GM18951 (cell line): Measurements from ENCODE around the gene TMEM245.

Experiments used
- POLR2A ChIP-seq: IDR thresholded peaks from 4 replicates; pipeline ENCODE4 v1.6.1; 2011; ENCODE audit warnings: mild to moderate bottlenecking; ENCODE audit not compliant: insufficient read length, insufficient read depth; ENCODE audit errors: extremely low read depth
- in situ Hi-C: fragments of 300-500 bp; cut with MboI; formaldehyde crosslinking; loops from one replicate; pipeline ENCODE4 v1.12.0; 2022; ENCODE audit warnings: low sequenced_read_pairs, mixed read lengths, inconsistent platforms; ENCODE audit not compliant: unreplicated experiment

TMEM245 gene

GRCh38 chr9:109107402-109108240 is 12.1 kb downstream of the TMEM245 start:
- in situ Hi-C loops, result no loop called here
- TF ChIP-seq POLR2A, result no peak

- TF ChIP-seq POLR2A, result no peak
- in situ Hi-C loops, result no loop called here
Measured at GRCh38 chr9:109101810-109102209, 17.9 kb downstream of the TMEM245 start.

GRCh38 chr9:109101202-109101595 is 18.5 kb downstream of the TMEM245 start:
- in situ Hi-C loops, result no loop called here
- no peak for TF ChIP-seq POLR2A

- in situ Hi-C loops, result no loop called here
- TF ChIP-seq POLR2A, result no peak
Measured at GRCh38 chr9:109100543-109101201, 19.1 kb downstream of the TMEM245 start.

- in situ Hi-C loops, result no loop called here
- TF ChIP-seq POLR2A, result no peak
Measured at GRCh38 chr9:109098960-109099308, 20.8 kb downstream of the TMEM245 start.

- in situ Hi-C loops, result no loop called here
- no peak for TF ChIP-seq POLR2A
Measured at GRCh38 chr9:109098171-109098959, 21.4 kb downstream of the TMEM245 start.

- in situ Hi-C loops, result no loop called here
- no peak for TF ChIP-seq POLR2A
Measured at GRCh38 chr9:109097146-109097545, 22.6 kb downstream of the TMEM245 start.

- no peak for TF ChIP-seq POLR2A
- in situ Hi-C loops, result no loop called here
Measured at GRCh38 chr9:109095321-109095720, 24.4 kb downstream of the TMEM245 start.

- in situ Hi-C loops, result no loop called here
Measured at GRCh38 chr9:109094268-109094667, 25.5 kb downstream of the TMEM245 start.

GRCh38 chr9:109092587-109092986 is 27.2 kb downstream of the TMEM245 start:
- no peak for TF ChIP-seq POLR2A
- in situ Hi-C loops, result no loop called here

More at GRCh38 chr9:109094268-109094667, 25.5 kb downstream of the TMEM245 start:
- no peak for TF ChIP-seq POLR2A

- TF ChIP-seq POLR2A, result no peak
- in situ Hi-C loops, result no loop called here
Measured at GRCh38 chr9:109092051-109092580, 27.6 kb downstream of the TMEM245 start.

- in situ Hi-C loops, result no loop called here
Measured at GRCh38 chr9:109088221-109088620, 31.5 kb downstream of the TMEM245 start.

GRCh38 chr9:109087795-109088194 is 32.0 kb downstream of the TMEM245 start:
- no peak for TF ChIP-seq POLR2A
- in situ Hi-C loops, result no loop called here

More at GRCh38 chr9:109088221-109088620, 31.5 kb downstream of the TMEM245 start:
- no peak for TF ChIP-seq POLR2A
